Measurements from ENCODE around the gene LSM6. TPM values are rescaled to one million over a fixed set of nuclear protein-coding genes. Genes with fewer than 3 reads are reported as not detected.

The LSM6 gene
- total RNA-seq, 2 donors from 2014 or later: 10.4 to 34.3 TPM

GRCh38 chr4:146178126-146178525 lies 2.6 kb downstream of the LSM6 start:
- H3K9me3 ChIP-seq: no peaks in the 10 kb centered on the region
- no peak overlapping the region for H3K4me3 ChIP-seq
- intact Hi-C loops (cut with DNase I): no loop called here
- DNase-seq (no peak), ATAC-seq (no peak)
- TF ChIP-seq, protein P1, sequence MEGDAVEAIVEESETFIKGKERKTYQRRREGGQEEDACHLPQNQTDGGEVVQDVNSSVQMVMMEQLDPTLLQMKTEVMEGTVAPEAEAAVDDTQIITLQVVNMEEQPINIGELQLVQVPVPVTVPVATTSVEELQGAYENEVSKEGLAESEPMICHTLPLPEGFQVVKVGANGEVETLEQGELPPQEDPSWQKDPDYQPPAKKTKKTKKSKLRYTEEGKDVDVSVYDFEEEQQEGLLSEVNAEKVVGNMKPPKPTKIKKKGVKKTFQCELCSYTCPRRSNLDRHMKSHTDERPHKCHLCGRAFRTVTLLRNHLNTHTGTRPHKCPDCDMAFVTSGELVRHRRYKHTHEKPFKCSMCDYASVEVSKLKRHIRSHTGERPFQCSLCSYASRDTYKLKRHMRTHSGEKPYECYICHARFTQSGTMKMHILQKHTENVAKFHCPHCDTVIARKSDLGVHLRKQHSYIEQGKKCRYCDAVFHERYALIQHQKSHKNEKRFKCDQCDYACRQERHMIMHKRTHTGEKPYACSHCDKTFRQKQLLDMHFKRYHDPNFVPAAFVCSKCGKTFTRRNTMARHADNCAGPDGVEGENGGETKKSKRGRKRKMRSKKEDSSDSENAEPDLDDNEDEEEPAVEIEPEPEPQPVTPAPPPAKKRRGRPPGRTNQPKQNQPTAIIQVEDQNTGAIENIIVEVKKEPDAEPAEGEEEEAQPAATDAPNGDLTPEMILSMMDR (IDR thresholded peaks at IDR 0.05): no peak
- H3K36me3 ChIP-seq (replicated peaks in 1 of 2; ENCODE audit: insufficient read depth in 1 of 2, low read depth in 2 of 2): no peaks in the 10 kb centered on the region
- no peaks in the 10 kb centered on the region for H3K27me3 ChIP-seq
- H3K4me1 ChIP-seq: peaks cover 48% of the 10 kb centered on the region
- WGBS, 2 donors: 67 to 68% methylated on average over 8 of the region's 8 CpGs
- no peak overlapping the region for H3K27ac ChIP-seq

DNA sequence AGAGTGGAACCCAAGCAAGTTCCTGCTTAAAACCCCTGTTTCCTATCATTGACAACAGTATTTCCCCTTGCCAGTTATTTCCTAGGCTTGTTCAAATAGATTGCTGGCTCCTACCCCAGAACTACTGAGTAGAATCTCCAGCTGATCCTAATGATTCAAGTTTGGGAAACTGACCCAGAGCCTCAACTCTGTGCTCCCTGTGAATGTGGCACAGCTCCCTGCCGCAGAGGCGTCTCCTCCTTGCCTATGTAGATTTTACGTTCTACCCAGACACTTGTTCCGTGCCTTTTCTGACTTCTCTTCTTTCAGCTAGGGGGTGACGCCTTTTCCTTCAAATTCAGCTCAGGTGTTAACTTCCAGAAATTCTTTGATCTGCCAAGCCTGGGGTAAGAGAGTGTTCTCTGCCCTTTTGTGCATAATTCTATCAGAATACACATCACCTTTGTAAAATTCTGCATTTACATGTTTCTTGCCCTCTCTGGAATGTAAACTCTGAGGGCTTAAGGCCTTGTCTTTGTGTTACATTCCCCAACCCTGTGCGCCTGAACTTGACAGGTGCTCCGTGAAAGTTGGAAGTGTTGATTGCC lies 4.4 kb downstream of the LSM6 start:
- DNase-seq (no peak), ATAC-seq (no peak)
- no peak overlapping the region for H3K4me3 ChIP-seq
- intact Hi-C loops (cut with DNase I): no loop called here
- WGBS, 2 donors: 36 to 44% methylated on average over 7 of the region's 7 CpGs
- H3K9me3 ChIP-seq: no peaks in the 10 kb centered on the region
- no peaks in the 10 kb centered on the region for H3K36me3 ChIP-seq (replicated peaks in 1 of 2; ENCODE audit: insufficient read depth in 1 of 2, low read depth in 2 of 2)
- H3K27ac ChIP-seq: no peak overlapping the region
- peaks cover 48% of the 10 kb centered on the region for H3K4me1 ChIP-seq
- H3K27me3 ChIP-seq: no peaks in the 10 kb centered on the region
- no peak for TF ChIP-seq POLR2A (IDR thresholded peaks at IDR 0.05)
- TF ChIP-seq, protein P1 (IDR thresholded peaks at IDR 0.05): no peak

DNA sequence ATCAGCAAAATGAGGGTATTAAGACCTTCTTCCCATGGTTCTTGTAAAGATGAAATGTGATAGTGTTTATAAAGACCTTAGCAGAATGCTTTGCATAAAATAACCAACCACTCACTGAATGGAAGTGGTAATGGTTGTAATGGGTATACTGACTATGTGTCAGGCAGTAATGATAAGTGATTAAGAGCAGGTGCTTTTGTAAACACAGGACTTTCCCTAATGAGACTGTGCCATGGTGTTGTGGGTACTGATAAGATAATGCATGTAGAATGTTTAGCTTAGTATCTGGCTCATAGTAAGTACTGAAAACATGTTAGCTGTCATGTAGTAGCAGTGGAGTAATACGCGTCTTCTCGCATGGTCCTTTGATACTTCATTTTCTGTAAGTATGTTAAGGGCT lies 6.9 kb downstream of the LSM6 start:
- no peak for ATAC-seq
- Histone ChIP-seq H3K9me3 (no peaks in the 10 kb centered on the region), H3K27ac (no peak overlapping the region), H3K36me3 (replicated peaks in 1 of 2; ENCODE audit: insufficient read depth in 1 of 2, low read depth in 2 of 2) (peaks cover 0 to 5% of the 10 kb centered on the region in 2 donors), H3K4me3 (no peak overlapping the region), H3K27me3 (no peaks in the 10 kb centered on the region), H3K4me1 (peaks cover 39% of the 10 kb centered on the region)
- DNase-seq: no peak
- intact Hi-C loops (cut with DNase I): no loop called here
- WGBS, 2 donors: 68 to 85% methylated on average over 3 of the region's 3 CpGs
- TF ChIP-seq, protein P1 (IDR thresholded peaks at IDR 0.05): no peak
- TF ChIP-seq POLR2A (IDR thresholded peaks at IDR 0.05): no peak

DNA sequence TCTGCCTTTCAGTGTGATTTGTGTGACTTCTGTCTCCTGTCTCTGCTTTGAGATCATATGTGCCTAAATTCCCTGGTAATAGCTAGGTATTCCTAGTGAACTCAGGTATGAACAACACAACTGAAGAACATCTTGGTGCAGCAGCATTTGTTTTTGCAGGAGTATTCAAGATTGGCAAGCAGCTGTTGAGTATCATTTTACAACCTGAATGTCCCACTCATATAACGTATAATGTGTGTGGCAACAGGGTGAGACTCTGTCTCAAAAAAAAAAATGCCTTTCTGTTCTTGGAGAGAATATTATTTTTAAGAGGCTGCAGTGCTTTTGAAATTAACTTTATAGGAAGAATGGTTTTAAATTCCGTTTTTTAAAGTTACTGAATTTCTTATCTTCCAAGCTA lies 7.7 kb downstream of the LSM6 start:
- 88 to 91% methylated on average over 2 of the region's 2 CpGs for WGBS, 2 donors
- Histone ChIP-seq H3K27ac (no peak overlapping the region), H3K4me3 (no peak overlapping the region), H3K4me1 (peaks cover 33% of the 10 kb centered on the region), H3K36me3 (replicated peaks in 1 of 2; ENCODE audit: insufficient read depth in 1 of 2, low read depth in 2 of 2) (peaks cover 2 to 10% of the 10 kb centered on the region in 2 donors), H3K27me3 (no peaks in the 10 kb centered on the region), H3K9me3 (no peaks in the 10 kb centered on the region)
- DNase-seq (no peak), ATAC-seq (no peak)
- no peak for TF ChIP-seq POLR2A (IDR thresholded peaks at IDR 0.05)
- TF ChIP-seq, protein P1 (IDR thresholded peaks at IDR 0.05): no peak
- intact Hi-C loops (cut with DNase I): no loop called here

DNA sequence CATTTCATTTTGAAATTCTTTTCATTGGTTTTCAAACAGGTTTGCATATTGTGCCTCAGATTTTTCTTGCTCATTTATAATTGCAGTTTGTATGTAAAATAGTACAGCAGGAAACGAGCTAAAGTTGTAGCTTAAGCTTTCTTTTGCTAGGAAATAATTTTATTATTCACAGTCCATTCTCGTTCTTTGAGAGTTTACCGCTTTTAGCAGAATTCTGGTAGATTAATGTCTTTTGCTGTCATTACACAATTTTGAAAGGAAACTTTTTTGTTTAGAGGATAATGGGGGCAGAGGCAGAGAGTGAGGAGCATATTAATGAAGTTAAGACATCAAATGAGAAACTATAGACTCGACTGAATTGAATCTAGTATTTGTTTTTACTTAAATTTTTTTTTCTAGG lies 10.5 kb downstream of the LSM6 start:
- Histone ChIP-seq H3K9me3 (no peaks in the 10 kb centered on the region), H3K4me1 (peaks cover 13% of the 10 kb centered on the region), H3K36me3 (replicated peaks in 1 of 2; ENCODE audit: insufficient read depth in 1 of 2, low read depth in 2 of 2) (peaks cover 5 to 17% of the 10 kb centered on the region in 2 donors), H3K27ac (no peak overlapping the region), H3K4me3 (no peak overlapping the region), H3K27me3 (no peaks in the 10 kb centered on the region)
- ATAC-seq: no peak
- TF ChIP-seq POLR2A (IDR thresholded peaks at IDR 0.05): no peak
- TF ChIP-seq, protein P1 (IDR thresholded peaks at IDR 0.05): no peak
- WGBS, 2 donors: 89 to 93% methylated on average over 4 of the region's 4 CpGs
- no peak for DNase-seq
- intact Hi-C loops (cut with DNase I): no loop called here
